Adrenal gland (tissue), 12 donors: ENCODE data around the gene TTI1. TPM values are rescaled to one million over a fixed set of nuclear protein-coding genes. Genes with fewer than 3 reads are reported as not detected.

Experiments
- DNase-seq, 7 donors: peaks; one replicate each; pipeline ENCODE4 v3.0.0-alpha.2; 2019 to 2020
- H3K27ac ChIP-seq, 5 donors: fragments of 200-600 bp; sonication (generic) in 4 of 5; 1 replicate in 3 of 5; 2 replicates in 2 of 5; pipeline versions ENCODE4 v1.5.1 to v1.8.0; 2016 to 2020; ENCODE audit warnings: mild to moderate bottlenecking in 1 of 5
- H3K27me3 ChIP-seq: fragments of 200-600 bp; 2 replicates; pipeline ENCODE4 v1.8.0; 2021
- H3K36me3 ChIP-seq, 2 donors: fragments of 200-600 bp; replicated peaks in 1 of 2; 1 replicate in 1 of 2; 2 replicates in 1 of 2; pipeline versions ENCODE4 v1.5.1 to v1.8.0; 2018 to 2022
- H3K4me1 ChIP-seq, 2 donors: fragments of 200-600 bp; replicated peaks in 1 of 2; 1 replicate in 1 of 2; 2 replicates in 1 of 2; pipeline versions ENCODE4 v1.5.1 to v1.8.0; 2018 to 2021
- H3K4me3 ChIP-seq, 4 donors: fragments of 200-600 bp; sonication (generic) in 3 of 4; one replicate each; pipeline ENCODE4 v1.5.1; 2016 to 2018
- H3K9me3 ChIP-seq, 3 donors: fragments of 200-600 bp; sonication (generic) in 1 of 3; replicated peaks in 1 of 3; 1 replicate in 2 of 3; 2 replicates in 1 of 3; pipeline versions ENCODE4 v1.5.1 to v1.8.0; 2016 to 2021
- POLR2A ChIP-seq, 2 donors: fragments of 450-650 bp; IDR thresholded peaks; one replicate each; pipeline ENCODE4 v1.6.1; 2017; ENCODE audit warnings: antibody characterized with exemption in 2 of 2, mild to moderate bottlenecking in 2 of 2, moderate library complexity in 1 of 2
- WGBS, 4 donors: extraction: QIAGEN DNeasy Blood & Tissue Kit in 2 of 4; methylation state at CpG; one replicate each; pipeline versions ENCODE4 v1.1.5 to v1.1.7; 2013 to 2017; 5-methylcytosine and 5-hydroxymethylcytosine counted together
- intact Hi-C, 2 donors: fragments of 100-400 bp; cut with DNase I; formaldehyde crosslinking; loops; one replicate each; pipeline versions ENCODE4 v1.14.1 to v1.15.0; 2022 to 2023
- polyA plus RNA-seq, 3 donors: library from polyadenylated mRNA; stranded (reverse); fragments of 200-250 nt in 2 of 3; fragments of 350-450 nt in 1 of 3; fragmentation: Illumina TruSeq in 1 of 3; extraction: RNeasy Lipid Tissue Mini Kit (QIAGEN cat#74804) in 1 of 3; gene quantifications; one replicate each; pipeline ENCODE4 v1.2.3, GENCODE V29; 2013 to 2014
- total RNA-seq, 9 donors: library from RNA; depleted of rRNA in 4 of 9; stranded (reverse); fragments of >200 nt in 4 of 9; fragments of 120-200 nt in 1 of 9; fragmentation: NEBNext Ultra II Directional in 1 of 9; extraction: Animal tissue kit (Norgen Biotek cat#: 25700) in 1 of 9; gene quantifications; one replicate each; pipeline versions ENCODE4 v1.1.0 to v1.2.4, GENCODE V29; 2013 to 2023
- TF ChIP-seq, protein P1 (sequence below), 6 experiments: fragments of 450-650 bp in 4 of 6; fragments of 200-600 bp in 2 of 6; sonication (generic) in 1 of 6; IDR thresholded peaks; 1 replicate in 5 of 6; 2 replicates in 1 of 6; pipeline versions ENCODE4 v1.5.1 to v1.8.0; 2016 to 2021; ENCODE audit warnings: antibody characterized with exemption in 6 of 6, mild to moderate bottlenecking in 2 of 6, moderate library complexity in 1 of 6
- donor health status: healthy with polysubstance abuse.
- donor health status: Bipolar disorder and iron deficiency.
- donor health status: DM: yes; HTN: yes; CAD: no.
- donor health status: DM: no; HTN: no; CAD: no.
- donor health status: DM: no; HTN: no; CAD: no.
- donor health status: DM: yes; HTN: yes; CAD: no.

Gene TTI1
- total and polyA plus RNA-seq, 12 donors: 12.5 to 28.7 (median 20.0) TPM

DNA sequence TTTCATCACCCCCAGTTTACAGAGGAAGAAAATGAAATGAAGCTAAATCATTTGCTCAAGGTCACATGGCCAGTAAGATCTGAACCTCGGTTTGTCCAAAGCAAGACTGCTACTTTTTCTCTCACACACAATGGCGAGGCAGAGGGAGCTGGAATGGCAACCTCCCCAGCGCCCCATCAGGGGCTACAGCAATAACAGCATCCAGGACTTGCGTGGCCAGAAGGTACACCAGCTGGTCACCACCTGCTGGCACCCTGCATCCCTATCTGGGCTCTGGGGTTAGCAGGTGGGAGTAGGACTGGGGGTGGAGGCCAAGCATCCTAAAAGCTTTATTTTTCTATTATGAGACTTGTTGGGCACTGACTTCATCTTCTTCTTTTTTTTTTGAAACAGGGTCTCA lies 41.3 kb downstream of the TTI1 start:
- H3K36me3 ChIP-seq: peaks cover 0 to 23% of the 10 kb centered on the region in 2 donors
- intact Hi-C loops: loop anchor here in 1 of 2 donors (10.0 kb wide), 2 partner anchors 63 to 427 kb away; no protein-coding TSS in a partner anchor
- WGBS, 4 donors: 82 to 88% (median 86%) methylated on average over 4 of the region's 4 CpGs
- peaks cover 25 to 59% of the 10 kb centered on the region in 2 donors for H3K4me1 ChIP-seq
- H3K27me3 ChIP-seq: no peaks in the 10 kb centered on the region
- DNase-seq: no peak
- H3K4me3 ChIP-seq: no peak overlapping the region
- H3K27ac ChIP-seq: peak overlapping the region in 1 of 5 donors; percentile 66
- TF ChIP-seq, protein P1, sequence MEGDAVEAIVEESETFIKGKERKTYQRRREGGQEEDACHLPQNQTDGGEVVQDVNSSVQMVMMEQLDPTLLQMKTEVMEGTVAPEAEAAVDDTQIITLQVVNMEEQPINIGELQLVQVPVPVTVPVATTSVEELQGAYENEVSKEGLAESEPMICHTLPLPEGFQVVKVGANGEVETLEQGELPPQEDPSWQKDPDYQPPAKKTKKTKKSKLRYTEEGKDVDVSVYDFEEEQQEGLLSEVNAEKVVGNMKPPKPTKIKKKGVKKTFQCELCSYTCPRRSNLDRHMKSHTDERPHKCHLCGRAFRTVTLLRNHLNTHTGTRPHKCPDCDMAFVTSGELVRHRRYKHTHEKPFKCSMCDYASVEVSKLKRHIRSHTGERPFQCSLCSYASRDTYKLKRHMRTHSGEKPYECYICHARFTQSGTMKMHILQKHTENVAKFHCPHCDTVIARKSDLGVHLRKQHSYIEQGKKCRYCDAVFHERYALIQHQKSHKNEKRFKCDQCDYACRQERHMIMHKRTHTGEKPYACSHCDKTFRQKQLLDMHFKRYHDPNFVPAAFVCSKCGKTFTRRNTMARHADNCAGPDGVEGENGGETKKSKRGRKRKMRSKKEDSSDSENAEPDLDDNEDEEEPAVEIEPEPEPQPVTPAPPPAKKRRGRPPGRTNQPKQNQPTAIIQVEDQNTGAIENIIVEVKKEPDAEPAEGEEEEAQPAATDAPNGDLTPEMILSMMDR (IDR thresholded peaks at IDR 0.05): no peak
- TF ChIP-seq POLR2A (IDR thresholded peaks at IDR 0.05): no peak
- no peaks in the 10 kb centered on the region for H3K9me3 ChIP-seq

DNA sequence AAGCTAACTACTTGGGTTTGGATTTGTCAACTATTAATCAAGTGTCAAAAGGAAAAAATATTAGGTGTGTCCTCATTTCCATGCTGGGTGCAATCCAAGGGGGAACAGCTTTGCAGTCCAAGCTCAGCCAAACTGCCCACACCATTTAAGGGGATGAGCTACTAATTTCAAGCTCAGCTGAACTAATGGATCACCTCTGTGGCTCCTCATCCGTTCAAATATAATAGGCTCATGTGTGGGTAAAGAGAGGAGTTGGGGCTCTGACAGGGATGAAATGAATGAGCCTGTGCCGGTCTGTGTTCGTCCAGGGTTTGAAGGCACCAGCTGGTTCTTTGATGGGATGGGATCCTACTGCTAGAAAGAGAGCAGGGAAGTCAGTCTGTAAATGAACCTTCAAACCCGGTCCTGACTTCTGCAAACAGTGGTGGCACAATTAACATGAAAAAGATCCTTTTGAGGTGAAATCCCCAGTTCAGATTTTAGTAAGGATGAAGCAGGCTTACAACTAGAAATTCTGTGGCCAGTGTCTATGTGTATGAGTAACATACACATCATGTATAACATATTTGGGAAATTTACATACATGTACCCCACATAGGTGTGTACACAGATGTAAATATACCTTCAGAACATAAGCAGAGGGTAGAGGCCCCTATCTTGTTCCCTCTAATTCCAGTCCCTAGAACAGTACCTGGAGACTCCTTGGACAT lies 41.9 kb downstream of the TTI1 start:
- Histone ChIP-seq H3K9me3 (no peaks in the 10 kb centered on the region), H3K27me3 (no peaks in the 10 kb centered on the region), H3K4me1 (peaks cover 25 to 65% of the 10 kb centered on the region in 2 donors), H3K36me3 (peaks cover 0 to 19% of the 10 kb centered on the region in 2 donors), H3K27ac (peak overlapping the region in 2 of 5 donors; percentile 66 to 79), H3K4me3 (no peak overlapping the region)
- intact Hi-C loops: loop anchor here in 1 of 2 donors (10.0 kb wide), 2 partner anchors 63 to 427 kb away; no protein-coding TSS in a partner anchor
- DNase-seq: no peak
- 72 to 79% (median 74%) methylated on average over 4 of the region's 4 CpGs for WGBS, 4 donors
- TF ChIP-seq, protein P1 (IDR thresholded peaks at IDR 0.05): no peak
- no peak for TF ChIP-seq POLR2A (IDR thresholded peaks at IDR 0.05)

DNA sequence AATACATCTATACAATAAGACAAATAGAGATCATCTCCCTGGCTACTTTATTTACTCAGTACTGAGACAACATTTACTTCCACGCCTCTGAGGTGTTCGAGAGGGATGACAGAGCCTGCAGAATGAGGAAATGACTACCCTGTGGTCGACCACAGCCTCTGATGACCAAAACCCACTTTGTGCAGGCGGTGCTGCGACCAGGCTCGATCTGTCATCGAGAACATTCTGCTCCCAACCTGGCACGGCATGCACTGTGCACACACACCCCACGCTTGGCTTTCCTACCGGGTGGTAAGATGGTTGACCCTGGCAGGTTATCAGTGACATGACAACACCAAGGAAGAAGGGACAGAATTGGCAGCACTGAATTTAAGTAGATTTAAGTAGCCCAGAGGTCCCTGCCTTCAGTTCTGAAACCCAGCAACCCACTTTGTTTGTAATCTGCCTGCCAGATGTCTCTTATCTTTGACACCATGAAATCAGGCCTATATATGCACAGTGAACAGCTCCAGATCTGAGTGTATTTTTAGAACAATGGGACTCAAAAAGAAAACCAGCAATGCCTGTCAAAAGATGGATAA lies 42.6 kb downstream of the TTI1 start:
- Histone ChIP-seq H3K9me3 (no peaks in the 10 kb centered on the region), H3K4me1 (peaks cover 25 to 68% of the 10 kb centered on the region in 2 donors), H3K36me3 (peaks cover 0 to 12% of the 10 kb centered on the region in 2 donors), H3K27me3 (no peaks in the 10 kb centered on the region), H3K4me3 (no peak overlapping the region), H3K27ac (peak overlapping the region in 3 of 5 donors; percentile 49 to 79 (median 66))
- DNase-seq: peak in 6 of 7 donors; percentile 28 to 83 (median 56)
- TF ChIP-seq, protein P1 (IDR thresholded peaks at IDR 0.05): no peak
- TF ChIP-seq POLR2A (IDR thresholded peaks at IDR 0.05): no peak
- intact Hi-C loops: loop anchor here in 1 of 2 donors (10.0 kb wide), 2 partner anchors 64 to 426 kb away; no protein-coding TSS in a partner anchor
- 31 to 52% (median 38%) methylated on average over 4 to 10 of the region's 10 CpGs for WGBS, 4 donors

DNA sequence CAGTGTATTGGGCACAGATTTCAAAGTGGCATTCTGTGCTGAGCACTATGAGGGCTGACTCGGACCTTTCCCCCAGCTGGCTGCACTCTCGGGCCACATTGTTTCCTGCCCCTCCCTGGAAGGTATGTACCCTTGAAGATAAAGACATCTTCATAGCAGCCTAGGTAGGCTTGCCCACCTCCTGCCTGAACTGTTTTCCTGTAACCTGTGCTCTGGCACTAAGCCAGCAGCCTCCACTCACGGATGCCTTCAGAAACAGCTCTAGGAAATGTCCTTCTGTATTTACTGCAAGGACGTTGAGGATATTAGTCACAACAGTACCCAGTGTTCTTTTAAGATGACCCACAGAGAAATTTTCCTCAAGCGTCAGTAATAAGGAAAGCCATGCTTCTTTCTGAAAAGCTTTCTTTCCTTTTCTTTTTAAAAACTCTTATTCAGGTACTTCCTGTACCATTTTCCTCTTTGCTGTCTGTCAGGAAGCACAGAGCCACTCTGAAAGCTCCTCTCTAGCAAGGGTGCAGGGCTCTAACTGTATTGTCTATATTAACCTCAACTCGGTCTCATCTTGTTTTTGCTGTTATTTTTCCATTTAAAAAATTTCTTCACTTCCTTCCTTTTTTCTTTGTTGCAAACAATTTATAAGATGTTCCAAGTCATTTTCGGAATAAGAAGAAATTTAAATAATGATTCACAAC lies 43.5 kb downstream of the TTI1 start:
- Histone ChIP-seq H3K9me3 (no peaks in the 10 kb centered on the region), H3K4me1 (peaks cover 25 to 66% of the 10 kb centered on the region in 2 donors), H3K4me3 (no peak overlapping the region), H3K36me3 (peaks cover 0 to 3% of the 10 kb centered on the region in 2 donors), H3K27ac (peak overlapping the region in 3 of 5 donors; percentile 49 to 79 (median 66)), H3K27me3 (no peaks in the 10 kb centered on the region)
- TF ChIP-seq, protein P1 (IDR thresholded peaks at IDR 0.05): no peak
- TF ChIP-seq POLR2A (IDR thresholded peaks at IDR 0.05): no peak
- WGBS, 4 donors: 23 to 27% (median 24%) methylated on average over 7 of the region's 7 CpGs
- intact Hi-C loops: loop anchor here in 1 of 2 donors (10.0 kb wide), 2 partner anchors 65 to 425 kb away; no protein-coding TSS in a partner anchor
- peak; percentile 43 to 79 (median 67) for DNase-seq
